ENCODE data around the gene ADARB2.

Gene ADARB2

GRCh38 chr10:1526436-1527055, 210.8 kb downstream of the ADARB2 start:
- no peak for DNase-seq (ENCODE audit: low read depth, low spot score)
- POLR2A ChIA-PET, result no interaction called here
- TF ChIP-seq CTCF (IDR thresholded peaks at IDR 0.05; ENCODE audit: insufficient read depth, low read length, missing control alignments), result no peak
- CTCF ChIA-PET, result no interaction called here
- no peak overlapping the region for H3K4me3 ChIP-seq (ENCODE audit: low read depth, low read length)

GRCh38 chr10:1525354-1526162, 211.8 kb downstream of the ADARB2 start:
- ChIA-PET CTCF (no interaction called here), POLR2A (no interaction called here)
- no peak overlapping the region for H3K4me3 ChIP-seq (ENCODE audit: low read depth, low read length)
- no peak for TF ChIP-seq CTCF (IDR thresholded peaks at IDR 0.05; ENCODE audit: insufficient read depth, low read length, missing control alignments)
- no peak for DNase-seq (ENCODE audit: low read depth, low spot score)

- POLR2A ChIA-PET, result no interaction called here
- no peak for TF ChIP-seq CTCF (IDR thresholded peaks at IDR 0.05; ENCODE audit: insufficient read depth, low read length, missing control alignments)
- H3K4me3 ChIP-seq (ENCODE audit: low read depth, low read length), result no peak overlapping the region
- CTCF ChIA-PET, result no interaction called here
- no peak for DNase-seq (ENCODE audit: low read depth, low spot score)
These were observed 212.8 kb downstream of the ADARB2 start for GRCh38 chr10:1524540-1524939.

- no peak for DNase-seq (ENCODE audit: low read depth, low spot score)
- CTCF ChIA-PET, result no interaction called here
- POLR2A ChIA-PET, result no interaction called here
- TF ChIP-seq CTCF (IDR thresholded peaks at IDR 0.05; ENCODE audit: insufficient read depth, low read length, missing control alignments), result no peak
- no peak overlapping the region for H3K4me3 ChIP-seq (ENCODE audit: low read depth, low read length)
These were observed 214.1 kb downstream of the ADARB2 start for GRCh38 chr10:1523221-1523620.

GRCh38 chr10:1522237-1522636, 215.1 kb downstream of the ADARB2 start:
- no peak for TF ChIP-seq CTCF (IDR thresholded peaks at IDR 0.05; ENCODE audit: insufficient read depth, low read length, missing control alignments)
- H3K4me3 ChIP-seq (ENCODE audit: low read depth, low read length), result no peak overlapping the region
- POLR2A ChIA-PET, result no interaction called here
- CTCF ChIA-PET, result no interaction called here
- no peak for DNase-seq (ENCODE audit: low read depth, low spot score)

GRCh38 chr10:1521741-1522140, 215.6 kb downstream of the ADARB2 start:
- TF ChIP-seq CTCF (IDR thresholded peaks at IDR 0.05; ENCODE audit: insufficient read depth, low read length, missing control alignments), result no peak
- ChIA-PET CTCF (no interaction called here), POLR2A (no interaction called here)
- no peak for DNase-seq (ENCODE audit: low read depth, low spot score)
- no peak overlapping the region for H3K4me3 ChIP-seq (ENCODE audit: low read depth, low read length)

Data from AG04449 (cell line).